ENCODE results near the gene MRS2. TPM values are rescaled to one million over a fixed set of nuclear protein-coding genes. Genes with fewer than 3 reads are reported as not detected.
A peak's percentile ranks its signal among the peaks of the same experiment; 100 is the strongest.

Gene MRS2
- total and polyA plus RNA-seq, 2 donors (not counting 3 experiments of a cell fraction or from before 2014, with no cell fraction given): 12.1 to 21.1 TPM

DNA sequence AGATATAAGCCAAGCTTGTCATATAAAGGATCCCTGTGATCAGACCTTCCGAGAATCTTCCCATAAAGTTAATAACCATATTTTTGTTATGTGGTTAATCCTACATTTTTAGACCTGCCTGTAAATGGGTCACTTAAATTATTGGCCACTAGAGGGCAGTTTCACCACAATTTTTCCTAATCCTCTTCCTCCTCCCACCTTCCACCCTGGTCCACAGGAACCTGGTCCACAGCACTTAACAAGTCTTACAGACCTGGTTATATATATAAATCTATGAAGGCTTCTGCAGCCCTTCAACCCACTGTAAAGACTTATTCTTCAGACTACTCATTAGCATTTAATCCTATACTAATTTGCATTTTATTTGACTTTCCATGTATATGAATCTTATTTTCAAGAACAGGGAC, 28.3 kb downstream of the MRS2 start:
- H3K9ac ChIP-seq (replicated peaks; ENCODE audit: extremely low read depth, insufficient read depth, low read length): no peak overlapping the region
- no peak overlapping the region for H3K4me3 ChIP-seq (replicated peaks in 1 of 3; ENCODE audit: insufficient read depth in 1 of 3, low read depth in 1 of 3, low read length in 3 of 3)
- POLR2A ChIA-PET: no interaction called here
- H2AFZ ChIP-seq (ENCODE audit: low read depth, low read length): no peak overlapping the region
- intact Hi-C loops (cut with micrococcal nuclease) (loop anchor here (1.0 to 5.0 kb wide), 4 partner anchors 90 to 336 kb away; no protein-coding TSS in a partner anchor), dilution Hi-C loops (cut with MboI; ENCODE audit: extremely low pct_ligation_motif_present, low sequenced_read_pairs) (no loop called here)
- no peaks in the 10 kb centered on the region for H3K9me3 ChIP-seq (replicated peaks; ENCODE audit: control insufficient read depth, insufficient read depth, low read length)
- no peaks in the 10 kb centered on the region for H3K36me3 ChIP-seq (ENCODE audit: control insufficient read depth in 2 of 2, extremely low read depth in 1 of 2, insufficient read depth in 2 of 2, low read length in 2 of 2)
- H3K27me3 ChIP-seq (ENCODE audit: control insufficient read depth in 2 of 2, insufficient read depth in 2 of 2, low read length in 2 of 2): no peaks in the 10 kb centered on the region
- TF ChIP-seq JUN (IDR thresholded peaks at IDR 0.05; ENCODE audit: borderline replicate concordance, insufficient read depth, insufficient read length, low read depth) (no peak), CTCF (IDR thresholded peaks at IDR 0.05; ENCODE audit: extremely low read depth in 1 of 2, insufficient read depth in 1 of 2, low read depth in 1 of 2, low read length in 2 of 2) (peak; percentile 50 to 60)
- no peaks in the 10 kb centered on the region for H4K20me1 ChIP-seq (replicated peaks; ENCODE audit: control insufficient read depth, extremely low read depth, insufficient read depth, low read length)
- H3K79me2 ChIP-seq (ENCODE audit: control insufficient read depth, insufficient read depth, low read length): no peaks in the 10 kb centered on the region
- CTCF ChIA-PET: interaction anchor here (0.7 to 1.7 kb wide), 9 partner anchors 9 to 587 kb away, joined by 3 to 10 read pairs (median 3); no protein-coding TSS in a partner anchor
- H3K4me2 ChIP-seq (ENCODE audit: insufficient read depth, low read length): no peak overlapping the region
- H3K4me1 ChIP-seq (ENCODE audit: control insufficient read depth, extremely low read depth, insufficient read depth, low read length): no peaks in the 10 kb centered on the region
- peak; percentile 55 for DNase-seq (ENCODE audit: low read depth, low spot score)
- H3K27ac ChIP-seq (ENCODE audit: insufficient read depth, low read depth, low read length): no peak overlapping the region
- peak; percentile 71 for FAIRE-seq
- no TSS peak for BruUV-seq (replicated peaks)
- H3K9me1 ChIP-seq (replicated peaks; ENCODE audit: control insufficient read depth, extremely low read depth, insufficient read depth, low read length): no peaks in the 10 kb centered on the region

DNA sequence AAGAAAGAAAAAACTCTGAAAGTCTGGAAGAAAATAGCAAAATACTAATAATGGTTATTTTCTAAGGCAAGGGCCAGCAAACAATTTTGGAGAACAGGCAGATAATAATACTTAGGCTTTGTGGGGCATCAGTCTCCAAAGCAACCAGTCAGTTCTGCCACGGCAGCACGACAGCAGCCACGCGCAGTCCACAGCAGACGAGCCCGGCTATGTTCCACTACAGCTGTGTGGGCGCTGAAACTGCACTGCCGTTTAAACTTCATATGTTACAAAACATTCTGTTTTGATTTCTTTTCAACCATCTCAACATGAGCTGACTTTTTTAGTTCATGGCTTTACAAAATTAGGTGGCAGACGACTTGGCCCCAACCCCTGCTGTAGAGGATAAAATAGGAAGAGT, 29.9 kb downstream of the MRS2 start:
- TF ChIP-seq JUN (IDR thresholded peaks at IDR 0.05; ENCODE audit: borderline replicate concordance, insufficient read depth, insufficient read length, low read depth) (no peak), CTCF (IDR thresholded peaks at IDR 0.05; ENCODE audit: extremely low read depth in 1 of 2, insufficient read depth in 1 of 2, low read depth in 1 of 2, low read length in 2 of 2) (no peak), FOS (IDR thresholded peaks at IDR 0.05; ENCODE audit: borderline replicate concordance, insufficient read depth, low read length) (no peak), POLR2AphosphoS5 (IDR thresholded peaks at IDR 0.05; ENCODE audit: insufficient read depth, low read depth, low read length) (no peak), GATA2 (IDR thresholded peaks at IDR 0.05; ENCODE audit: insufficient read depth, insufficient read length, low read depth, low read length) (no peak), EZH2 (IDR thresholded peaks at IDR 0.05; ENCODE audit: borderline replicate concordance, low read depth, low read length, severe bottlenecking) (no peak), MYC (IDR thresholded peaks at IDR 0.05; ENCODE audit: low read depth, low read length) (no peak), POLR2A (IDR thresholded peaks at IDR 0.05; ENCODE audit: low read depth, low read length) (no peak)
- TF ChIP-seq, protein P1, sequence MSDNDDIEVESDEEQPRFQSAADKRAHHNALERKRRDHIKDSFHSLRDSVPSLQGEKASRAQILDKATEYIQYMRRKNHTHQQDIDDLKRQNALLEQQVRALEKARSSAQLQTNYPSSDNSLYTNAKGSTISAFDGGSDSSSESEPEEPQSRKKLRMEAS (IDR thresholded peaks at IDR 0.05; ENCODE audit: insufficient read depth, insufficient read length): no peak
- DNase-seq (ENCODE audit: low read depth, low spot score) (no peak), FAIRE-seq (no peak)
- H2AFZ ChIP-seq (ENCODE audit: low read depth, low read length): no peak overlapping the region
- CTCF ChIA-PET: interaction anchor here (0.7 to 2.1 kb wide), 6 partner anchors 9 to 123 kb away, joined by 3 to 5 read pairs (median 4); no protein-coding TSS in a partner anchor
- H3K4me3 ChIP-seq (replicated peaks in 1 of 3; ENCODE audit: insufficient read depth in 1 of 3, low read depth in 1 of 3, low read length in 3 of 3): no peak overlapping the region
- H3K27ac ChIP-seq (ENCODE audit: insufficient read depth, low read depth, low read length): no peak overlapping the region
- intact Hi-C loops (cut with micrococcal nuclease) (loop anchor here (5.0 kb wide), 1 partner anchor 150 kb away; no protein-coding TSS in a partner anchor), dilution Hi-C loops (cut with MboI; ENCODE audit: extremely low pct_ligation_motif_present, low sequenced_read_pairs) (no loop called here)
- H3K9me3 ChIP-seq (replicated peaks; ENCODE audit: control insufficient read depth, insufficient read depth, low read length): no peaks in the 10 kb centered on the region
- POLR2A ChIA-PET: no interaction called here
- H3K79me2 ChIP-seq (ENCODE audit: control insufficient read depth, insufficient read depth, low read length): no peaks in the 10 kb centered on the region
- no peaks in the 10 kb centered on the region for H3K4me1 ChIP-seq (ENCODE audit: control insufficient read depth, extremely low read depth, insufficient read depth, low read length)
- no peaks in the 10 kb centered on the region for H3K36me3 ChIP-seq (ENCODE audit: control insufficient read depth in 2 of 2, extremely low read depth in 1 of 2, insufficient read depth in 2 of 2, low read length in 2 of 2)
- no peaks in the 10 kb centered on the region for H4K20me1 ChIP-seq (replicated peaks; ENCODE audit: control insufficient read depth, extremely low read depth, insufficient read depth, low read length)
- no peaks in the 10 kb centered on the region for H3K9me1 ChIP-seq (replicated peaks; ENCODE audit: control insufficient read depth, extremely low read depth, insufficient read depth, low read length)
- H3K9ac ChIP-seq (replicated peaks; ENCODE audit: extremely low read depth, insufficient read depth, low read length): no peak overlapping the region
- H3K4me2 ChIP-seq (ENCODE audit: insufficient read depth, low read length): no peak overlapping the region
- no peaks in the 10 kb centered on the region for H3K27me3 ChIP-seq (ENCODE audit: control insufficient read depth in 2 of 2, insufficient read depth in 2 of 2, low read length in 2 of 2)
- no TSS peak for BruUV-seq (replicated peaks)
